A673 (cell line): ENCODE results near the gene LPCAT2.

Experiments used
- CTCF ChIP-seq: fragments of 300-800, 200-600 bp; sonication (generic); conservative IDR thresholded peaks from 2 replicates; pipeline ENCODE4 v1.5.1; 2017; ENCODE audit warnings: low read depth, mild to moderate bottlenecking, antibody characterized with exemption, low read length, moderate library complexity, mixed read lengths
- EZH2 ChIP-seq: fragments of 200-600 bp; sonication (generic); IDR thresholded peaks from 2 replicates; pipeline ENCODE4 v1.6.1; 2017; ENCODE audit warnings: borderline replicate concordance, low read depth, mild to moderate bottlenecking, mixed read lengths, antibody characterized with exemption, low read length; ENCODE audit not compliant: poor library complexity, severe bottlenecking

GRCh38 chr16:55542459-55543082 is 33.7 kb downstream of the LPCAT2 start:
- no peak for TF ChIP-seq EZH2
- TF ChIP-seq CTCF, result no peak
